ENCODE results near the gene ARID3A.
"Not testable (repeated sequence)": the region's sequence is repeated elsewhere in the genome, so short reads cannot be mapped to it uniquely, and the experiment has no call there.

Gene ARID3A

DNA sequence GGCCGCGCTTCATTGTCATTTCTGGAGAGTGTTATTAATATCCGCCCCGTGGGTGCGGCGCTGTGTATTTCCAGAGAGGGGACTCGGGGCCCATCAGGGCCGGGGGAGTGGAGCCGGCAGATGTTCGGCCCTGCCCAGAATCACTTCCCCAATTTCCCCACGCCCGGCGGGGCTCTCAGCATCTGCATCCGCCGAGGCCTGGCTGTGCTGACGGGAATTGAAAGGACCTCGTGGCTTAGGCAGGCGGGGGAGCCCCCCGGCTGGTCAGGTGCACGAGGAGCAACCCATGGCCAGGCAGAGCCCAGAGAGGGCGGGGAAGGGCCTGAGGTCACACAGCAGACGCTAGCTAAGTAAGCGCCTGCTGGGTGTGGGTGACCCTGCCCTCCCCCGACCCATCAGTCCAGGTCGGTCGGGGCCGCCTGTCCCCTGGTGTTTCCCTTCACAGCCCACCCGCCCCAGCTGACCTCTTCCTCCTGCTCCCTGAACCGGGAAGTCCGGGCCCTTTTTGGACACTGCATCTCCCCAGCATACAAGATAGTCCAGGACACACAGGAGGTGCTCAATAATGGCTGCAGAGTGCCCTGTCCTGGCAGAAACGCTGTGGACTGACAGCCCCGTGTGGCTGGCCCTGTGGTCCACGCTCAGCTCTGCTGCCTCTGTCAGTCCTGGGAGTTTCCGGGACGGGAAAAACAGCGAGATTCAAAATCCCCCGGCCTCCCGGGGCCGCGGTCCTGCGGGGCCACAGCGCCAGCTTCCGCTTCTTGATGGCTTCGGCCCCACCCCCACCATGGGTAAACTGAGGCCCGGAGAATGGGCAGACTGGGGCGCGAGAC, 22.1 kb downstream of the ARID3A start:
- DNase-seq = peak in 10 of 14 donors; percentile 8 to 64 (median 38)

DNA sequence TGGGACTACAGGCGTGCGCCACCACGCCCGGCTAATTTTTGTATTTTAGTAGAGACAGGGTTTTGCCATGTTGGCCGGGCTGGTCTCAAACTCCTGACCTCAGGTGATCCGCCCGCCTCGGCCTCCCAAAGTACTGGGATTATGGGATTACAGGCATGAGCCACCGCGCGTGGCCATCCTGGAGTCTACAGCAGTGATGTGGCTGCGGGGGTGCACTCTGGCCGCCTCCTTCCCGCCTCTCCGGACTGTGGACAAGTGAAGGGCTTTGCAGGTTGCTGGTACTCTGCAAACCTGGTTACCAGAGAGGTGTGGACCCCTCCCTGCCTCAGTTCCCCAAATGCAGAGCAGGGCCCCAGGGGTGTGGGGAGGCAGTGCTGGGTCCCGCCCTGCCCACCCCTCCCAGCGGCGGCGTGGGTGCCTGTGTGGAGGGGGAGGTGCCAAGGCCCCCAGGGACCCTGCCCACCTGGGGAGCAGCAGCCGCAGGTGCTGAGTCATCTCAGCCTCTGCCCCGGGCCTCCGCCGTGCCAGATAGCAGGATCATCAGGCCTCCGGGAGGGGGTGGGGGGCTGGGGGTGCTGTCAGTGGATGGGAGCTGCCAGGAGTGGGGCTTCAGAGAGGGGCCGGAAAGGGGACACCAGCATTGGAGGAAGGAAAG, 23.1 kb downstream of the ARID3A start:
- no peak for DNase-seq

DNA sequence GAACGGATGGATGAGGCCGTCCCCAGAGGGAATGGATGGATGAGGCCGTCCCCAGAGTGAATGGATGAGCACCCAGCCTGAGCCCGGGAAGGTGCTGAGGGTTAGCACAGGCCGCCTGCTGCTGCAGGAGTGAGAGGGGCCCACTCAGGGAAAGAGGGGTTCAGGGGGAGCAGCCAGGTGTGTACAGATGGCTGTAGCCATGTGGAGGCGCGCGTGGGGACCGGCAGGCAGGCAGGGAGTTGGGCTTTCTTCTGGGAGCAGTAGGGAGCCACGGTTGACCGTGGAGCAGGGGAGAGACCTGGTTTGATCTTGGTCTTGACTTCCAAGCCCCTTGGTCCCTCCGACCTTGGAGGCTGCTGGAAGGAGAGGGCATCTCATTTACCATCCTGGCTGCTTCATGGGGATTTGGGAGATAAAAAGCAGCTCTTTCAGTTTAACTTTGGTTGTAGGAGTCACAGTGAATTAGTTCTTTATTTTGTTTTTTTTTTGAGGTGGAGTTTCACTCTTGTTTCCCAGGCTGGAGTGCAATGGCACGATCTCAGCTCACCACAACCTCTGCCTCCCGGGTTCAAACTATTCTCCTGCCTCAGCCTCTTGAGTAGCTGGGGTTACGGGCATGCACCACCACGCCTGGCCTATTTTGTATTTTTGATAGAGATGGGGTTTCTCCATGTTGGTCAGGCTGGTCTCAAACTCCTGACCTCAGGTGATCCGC, 24.7 kb downstream of the ARID3A start:
- DNase-seq = no peak

DNA sequence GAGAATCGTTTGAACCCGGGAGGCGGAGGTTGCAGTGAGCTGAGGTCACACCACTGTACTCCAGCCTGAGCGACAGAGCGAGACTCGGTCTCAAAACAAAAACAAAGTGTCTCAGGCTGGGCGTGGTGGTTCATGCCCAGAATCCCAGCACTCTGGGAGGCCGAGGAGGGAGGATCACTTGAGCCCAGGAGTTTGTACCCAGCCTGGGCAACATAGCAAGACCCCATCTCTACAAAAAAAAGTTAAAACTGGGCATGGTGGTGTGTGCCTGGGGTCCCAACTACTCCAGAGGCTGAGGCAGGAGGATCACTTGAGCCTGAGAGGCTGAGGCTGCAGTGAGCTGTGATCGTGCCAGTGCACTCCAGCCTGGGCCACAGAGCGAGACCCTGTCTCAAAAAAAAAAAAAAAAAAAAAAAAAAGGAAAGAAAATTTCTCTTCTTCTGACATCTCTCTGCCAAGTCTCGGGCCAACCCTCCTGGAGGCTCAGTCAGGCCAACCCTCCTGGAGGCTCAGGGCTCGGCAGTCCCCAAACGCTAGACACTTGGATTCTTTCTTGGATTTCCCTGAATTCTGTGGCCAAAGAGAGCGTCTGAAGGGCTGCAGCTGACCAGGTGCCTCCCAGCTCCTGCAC, 26.3 kb downstream of the ARID3A start:
- DNase-seq = no peak

- no peak for DNase-seq
Measured at GRCh38 chr19:952680-953444, 27.0 kb downstream of the ARID3A start.

- DNase-seq = no peak
Measured at GRCh38 chr19:953445-954271, 27.8 kb downstream of the ARID3A start.

- no peak for DNase-seq
Measured at GRCh38 chr19:954272-954671, 28.4 kb downstream of the ARID3A start.

DNA sequence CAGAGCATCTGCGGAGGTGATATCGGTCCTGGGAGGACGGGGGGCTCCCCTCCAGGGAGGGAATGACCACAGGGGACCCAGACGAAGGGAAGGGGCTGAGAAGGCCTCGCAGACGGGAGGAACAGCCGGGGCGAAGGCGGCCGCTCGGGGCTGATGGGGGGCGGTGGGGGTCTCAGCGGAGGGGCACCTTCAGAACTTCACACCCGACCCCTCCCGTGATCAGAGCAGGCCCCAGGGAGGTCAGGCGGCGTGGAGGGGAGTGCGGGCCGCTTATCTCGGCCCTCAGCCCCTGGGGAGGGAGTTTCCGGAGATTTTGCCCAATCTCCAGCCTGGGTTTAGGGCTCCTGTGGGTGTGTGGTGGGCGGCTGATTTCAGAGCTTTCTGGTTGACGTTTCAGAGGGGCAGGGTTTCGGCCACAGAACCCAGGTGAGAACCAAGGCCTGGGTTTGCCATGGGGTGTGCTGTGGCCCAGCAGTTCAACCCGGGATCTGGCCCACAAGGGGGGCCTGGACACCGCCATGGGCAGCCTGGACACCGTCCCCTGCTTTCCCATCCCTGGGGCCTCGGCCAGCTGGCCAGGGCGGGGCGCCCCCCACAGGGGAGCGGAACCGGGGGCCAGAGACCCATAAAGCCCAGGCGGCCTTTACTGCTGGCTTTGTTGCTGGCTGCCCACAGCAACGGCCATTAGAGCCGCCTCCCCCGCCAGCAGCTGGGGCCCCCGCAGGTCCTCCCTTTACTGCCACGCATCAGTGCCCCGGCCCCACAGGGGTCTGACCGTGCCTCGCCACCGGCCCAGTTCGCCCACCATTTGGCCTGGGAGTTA, 29.0 kb downstream of the ARID3A start:
- no peak for DNase-seq

DNA sequence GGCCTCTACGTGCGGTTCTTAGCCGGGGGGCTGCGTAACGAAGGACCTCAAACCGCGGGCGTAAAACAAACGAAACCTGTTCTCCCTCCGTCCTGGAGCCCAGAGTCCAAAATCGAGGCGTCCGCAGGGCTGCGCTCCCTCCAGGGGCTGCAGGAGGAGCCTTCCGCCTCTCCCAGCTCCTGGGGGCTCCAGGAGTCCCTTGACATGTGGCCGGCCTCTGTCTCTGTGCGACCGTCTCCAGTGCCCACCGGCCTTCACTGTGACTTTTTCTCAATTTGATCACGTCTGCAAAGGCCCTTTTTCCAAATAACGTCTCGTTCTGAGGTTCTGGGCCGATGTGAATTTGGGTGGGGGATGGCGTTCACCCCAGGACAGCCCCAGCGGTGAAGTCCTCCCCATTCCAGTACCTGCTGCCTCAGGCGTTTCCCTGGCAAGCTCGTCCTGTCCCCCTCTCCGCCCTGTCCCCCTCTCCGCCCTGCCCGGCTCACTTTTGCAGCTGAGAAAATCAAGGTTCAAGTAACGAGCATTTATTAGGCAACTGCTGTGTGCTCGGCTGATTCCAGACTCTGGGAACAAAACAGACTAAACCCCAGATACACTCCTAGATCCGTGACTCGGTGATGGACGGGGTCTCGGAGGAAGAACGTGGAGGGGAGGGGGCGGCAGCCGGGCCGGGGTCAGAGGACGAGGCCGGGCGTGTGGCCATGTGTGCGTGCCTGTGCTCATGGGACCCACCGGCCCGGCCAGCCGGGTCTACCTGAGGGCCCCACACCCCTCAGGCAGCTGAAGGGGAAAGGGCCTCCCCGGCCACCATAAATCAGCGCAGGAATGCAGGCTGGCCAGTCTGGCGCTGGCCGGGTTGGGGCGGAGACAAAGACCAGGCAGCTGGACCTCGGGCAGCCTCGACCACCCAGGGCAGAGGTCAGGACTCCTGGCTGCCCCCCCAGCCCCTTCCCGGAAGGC, 30.2 kb downstream of the ARID3A start:
- DNase-seq = no peak

DNA sequence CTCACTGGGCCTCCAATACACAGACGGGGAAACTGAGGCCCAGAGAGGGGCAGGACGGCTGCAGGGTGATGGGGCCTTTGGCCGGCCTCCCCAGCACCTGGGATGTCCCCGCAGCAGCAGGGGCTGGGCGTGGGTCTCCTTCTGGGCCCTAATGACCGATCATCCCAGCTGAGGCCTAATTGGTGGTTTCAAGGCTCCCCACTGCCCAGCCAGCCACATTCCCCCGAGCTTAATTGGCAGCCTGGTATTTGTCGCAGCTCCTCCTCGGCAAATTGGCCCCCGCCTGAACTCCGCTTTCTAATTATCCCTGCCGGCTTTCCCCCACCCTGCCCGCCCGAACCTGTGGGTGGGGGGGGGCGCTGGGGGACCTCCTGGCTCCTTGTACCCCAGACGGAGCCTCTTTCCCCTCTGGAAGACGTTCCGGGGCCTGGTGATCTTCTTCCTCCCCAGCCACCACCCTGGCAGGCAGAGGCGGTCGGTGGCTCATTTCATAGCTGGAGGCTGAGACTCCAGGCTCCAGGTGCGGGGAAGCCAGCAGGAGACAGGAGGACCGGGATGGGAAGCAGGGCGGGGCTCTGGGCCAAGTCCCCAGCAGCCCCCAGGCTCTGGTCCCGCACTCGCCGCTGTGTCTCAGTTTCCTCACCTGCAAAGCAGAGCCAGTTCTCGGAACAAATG, 31.1 kb downstream of the ARID3A start:
- DNase-seq = no peak

DNA sequence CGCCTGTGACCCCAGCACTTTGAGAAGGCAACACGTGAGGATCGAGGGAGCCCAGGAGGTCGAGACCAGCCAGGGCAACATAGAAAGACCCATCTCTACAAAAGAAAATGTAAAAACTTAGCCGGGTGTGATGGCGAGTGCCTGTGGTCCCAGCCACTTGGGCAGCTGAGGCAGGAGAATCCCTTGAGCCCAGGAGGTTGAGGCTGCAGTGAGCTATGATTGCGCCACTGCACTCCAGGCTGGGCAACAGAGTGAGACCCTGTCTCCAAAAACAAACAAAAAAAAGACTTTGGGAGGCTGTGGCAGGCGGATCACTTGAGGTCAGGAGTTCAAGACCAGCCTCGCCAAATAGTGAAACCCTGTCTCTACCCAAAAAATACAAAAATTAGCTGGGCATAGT, 31.7 kb downstream of the ARID3A start:
- DNase-seq = not testable (repeated sequence)

GRCh38 chr19:958967-959855, 33.4 kb downstream of the ARID3A start:
- no peak for DNase-seq

- DNase-seq = no peak
Measured at GRCh38 chr19:960020-960419, 34.2 kb downstream of the ARID3A start.

- no peak for DNase-seq
Measured at GRCh38 chr19:960601-960938, 34.7 kb downstream of the ARID3A start.

- no peak for DNase-seq
Measured at GRCh38 chr19:961866-962620, 36.2 kb downstream of the ARID3A start.

- no peak for DNase-seq
Measured at GRCh38 chr19:962683-963400, 37.0 kb downstream of the ARID3A start.
